Retinal pigment epithelial cell (primary cell): ENCODE data around the gene LRRC1.
"Not testable (repeated sequence)": the region's sequence is repeated elsewhere in the genome, so short reads cannot be mapped to it uniquely, and the experiment has no call there.

Source experiments
- DNase-seq: peaks from one replicate; pipeline ENCODE4 v3.0.0-alpha.2; 2010; ENCODE audit warnings: low read depth
- H3K4me3 ChIP-seq: 2 replicates; pipeline ENCODE4 v1.5.1; 2011; ENCODE audit warnings: mild to moderate bottlenecking, low read length, control low read depth, moderate library complexity
- TF ChIP-seq, protein P1 (sequence below): conservative IDR thresholded peaks from 2 replicates; pipeline ENCODE4 v1.5.1; 2011; ENCODE audit warnings: low read depth, low read length, control low read depth, inconsistent platforms

LRRC1 gene

DNA sequence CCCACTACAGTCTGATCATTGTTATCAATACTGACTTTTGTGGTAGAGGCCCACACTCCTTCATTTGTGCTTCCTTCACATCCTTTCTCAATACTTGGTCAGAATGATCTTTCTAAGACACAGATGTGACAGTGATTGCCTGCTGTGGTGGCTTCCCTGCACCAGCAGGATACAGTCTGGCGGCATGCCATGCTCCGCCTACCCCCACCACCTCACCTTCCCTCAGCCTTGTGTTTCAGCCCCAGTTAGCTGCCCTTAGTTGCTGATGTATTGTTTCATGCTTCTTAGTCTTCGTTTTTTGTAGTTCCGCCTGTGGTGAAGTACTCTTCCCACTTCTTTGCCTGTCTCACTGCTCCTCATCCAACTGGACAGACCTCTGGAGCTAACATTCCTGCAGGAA lies 10.9 kb downstream of the LRRC1 start:
- DNase-seq: no peak
- H3K4me3 ChIP-seq: no peak overlapping the region
- TF ChIP-seq, protein P1, sequence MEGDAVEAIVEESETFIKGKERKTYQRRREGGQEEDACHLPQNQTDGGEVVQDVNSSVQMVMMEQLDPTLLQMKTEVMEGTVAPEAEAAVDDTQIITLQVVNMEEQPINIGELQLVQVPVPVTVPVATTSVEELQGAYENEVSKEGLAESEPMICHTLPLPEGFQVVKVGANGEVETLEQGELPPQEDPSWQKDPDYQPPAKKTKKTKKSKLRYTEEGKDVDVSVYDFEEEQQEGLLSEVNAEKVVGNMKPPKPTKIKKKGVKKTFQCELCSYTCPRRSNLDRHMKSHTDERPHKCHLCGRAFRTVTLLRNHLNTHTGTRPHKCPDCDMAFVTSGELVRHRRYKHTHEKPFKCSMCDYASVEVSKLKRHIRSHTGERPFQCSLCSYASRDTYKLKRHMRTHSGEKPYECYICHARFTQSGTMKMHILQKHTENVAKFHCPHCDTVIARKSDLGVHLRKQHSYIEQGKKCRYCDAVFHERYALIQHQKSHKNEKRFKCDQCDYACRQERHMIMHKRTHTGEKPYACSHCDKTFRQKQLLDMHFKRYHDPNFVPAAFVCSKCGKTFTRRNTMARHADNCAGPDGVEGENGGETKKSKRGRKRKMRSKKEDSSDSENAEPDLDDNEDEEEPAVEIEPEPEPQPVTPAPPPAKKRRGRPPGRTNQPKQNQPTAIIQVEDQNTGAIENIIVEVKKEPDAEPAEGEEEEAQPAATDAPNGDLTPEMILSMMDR: no peak

DNA sequence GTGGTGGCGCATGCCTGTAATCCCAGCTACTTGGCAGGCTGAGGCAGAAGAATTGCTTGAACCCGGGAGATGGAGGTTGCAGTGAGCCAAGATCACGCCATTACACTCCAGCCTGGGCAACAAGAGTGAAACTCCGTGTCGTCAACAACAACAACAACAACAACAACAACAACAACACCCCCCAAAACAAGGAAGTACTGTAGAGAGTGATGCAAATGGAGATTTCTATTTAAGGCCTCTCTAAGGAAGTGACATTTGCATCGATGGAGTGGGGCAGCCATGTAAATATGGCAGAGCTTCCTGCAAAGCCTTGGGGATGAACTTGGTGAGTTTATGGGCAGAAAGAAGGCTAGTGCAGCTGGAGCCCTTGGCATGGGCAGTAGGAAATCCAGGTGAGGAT lies 12.8 kb downstream of the LRRC1 start:
- not testable (repeated sequence) for DNase-seq, H3K4me3 ChIP-seq

DNA sequence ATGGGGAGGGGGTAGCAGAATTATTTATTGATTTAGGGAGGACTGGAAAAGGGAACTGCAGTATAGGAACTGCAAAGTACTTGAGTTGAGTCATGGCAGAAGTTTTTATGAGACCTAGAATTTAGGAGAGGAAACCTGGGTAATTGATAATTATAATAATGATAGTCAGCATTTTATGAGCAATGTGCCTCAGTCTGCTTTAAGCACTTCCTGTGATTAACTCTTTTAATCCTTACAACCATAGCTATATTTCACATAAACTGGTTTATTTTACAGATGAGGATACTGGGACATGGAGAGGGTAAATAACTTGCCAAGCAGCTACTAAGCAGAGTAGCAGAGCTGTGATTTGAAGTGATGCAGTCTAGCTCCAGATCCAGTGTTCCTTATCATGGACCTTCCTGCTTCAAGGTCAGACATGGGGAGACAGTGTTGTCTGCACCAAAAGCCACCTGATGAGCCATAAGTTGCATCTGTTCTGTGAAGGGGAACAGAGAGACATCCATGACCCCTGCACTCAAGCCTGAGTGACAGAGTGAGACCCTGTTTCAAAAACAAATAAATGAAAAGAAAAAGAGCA lies 13.6 kb downstream of the LRRC1 start:
- no peak for DNase-seq
- H3K4me3 ChIP-seq: no peak overlapping the region
- TF ChIP-seq, protein P1: no peak

DNA sequence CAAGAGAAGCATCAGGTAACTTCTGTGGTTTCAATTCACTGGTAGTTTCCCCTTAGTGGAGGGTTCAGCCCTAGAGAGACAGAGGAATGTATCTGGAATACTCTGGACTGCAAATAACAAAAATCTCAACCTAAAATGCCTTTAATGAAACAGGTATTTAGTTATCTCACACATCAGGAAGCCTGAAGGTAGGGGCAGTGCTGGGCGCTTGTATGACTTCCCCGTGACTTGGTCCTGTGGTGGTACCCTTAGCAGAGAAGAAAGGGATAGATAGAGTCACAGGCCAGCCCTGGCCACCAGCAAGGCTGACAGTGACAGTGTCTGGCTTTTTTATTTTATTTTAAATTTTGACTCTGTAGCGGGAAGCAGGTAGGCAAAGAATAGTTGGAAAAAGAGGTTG lies 14.9 kb downstream of the LRRC1 start:
- no peak overlapping the region for H3K4me3 ChIP-seq
- TF ChIP-seq, protein P1: no peak
- no peak for DNase-seq

DNA sequence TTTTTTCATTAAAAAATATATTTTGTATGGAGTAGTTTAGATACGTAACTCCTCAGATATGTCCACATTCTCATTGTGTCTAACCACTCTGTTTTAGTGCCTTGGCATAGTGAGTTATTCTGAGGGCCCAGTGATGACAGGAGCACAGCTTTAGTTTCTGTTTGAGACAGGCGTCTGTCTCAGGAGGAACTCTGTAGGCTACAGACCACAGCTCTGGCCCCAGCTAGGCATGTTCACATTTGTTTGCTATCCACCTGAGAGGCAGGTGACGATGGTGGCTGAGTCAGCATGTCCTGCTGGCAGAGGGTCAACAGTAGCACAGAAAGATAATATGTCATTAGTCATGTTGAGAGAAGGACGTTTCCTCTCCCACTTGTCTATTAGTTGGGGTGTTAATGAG lies 16.3 kb downstream of the LRRC1 start:
- TF ChIP-seq, protein P1: no peak
- DNase-seq: no peak
- no peak overlapping the region for H3K4me3 ChIP-seq

DNA sequence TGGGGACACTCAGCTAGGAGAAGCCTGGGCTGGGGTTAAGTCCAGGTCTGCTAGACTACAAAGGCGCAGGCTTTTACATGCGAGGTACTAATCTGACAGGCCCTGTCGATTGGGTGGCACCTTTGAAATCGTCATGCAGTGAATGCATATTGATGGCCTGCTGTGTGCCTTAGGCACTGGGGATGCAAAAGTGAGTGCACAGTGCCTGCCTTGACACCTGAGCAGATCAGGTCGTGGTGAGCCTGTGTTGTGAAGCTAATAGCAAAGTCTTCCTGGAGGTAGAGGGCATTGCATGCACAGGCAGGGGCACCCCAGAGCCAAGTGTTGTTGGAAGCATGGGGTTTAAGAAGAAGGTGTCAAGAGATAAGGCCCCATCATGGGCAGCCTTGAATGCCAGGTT lies 16.9 kb downstream of the LRRC1 start:
- no peak for DNase-seq
- TF ChIP-seq, protein P1: no peak
- no peak overlapping the region for H3K4me3 ChIP-seq

DNA sequence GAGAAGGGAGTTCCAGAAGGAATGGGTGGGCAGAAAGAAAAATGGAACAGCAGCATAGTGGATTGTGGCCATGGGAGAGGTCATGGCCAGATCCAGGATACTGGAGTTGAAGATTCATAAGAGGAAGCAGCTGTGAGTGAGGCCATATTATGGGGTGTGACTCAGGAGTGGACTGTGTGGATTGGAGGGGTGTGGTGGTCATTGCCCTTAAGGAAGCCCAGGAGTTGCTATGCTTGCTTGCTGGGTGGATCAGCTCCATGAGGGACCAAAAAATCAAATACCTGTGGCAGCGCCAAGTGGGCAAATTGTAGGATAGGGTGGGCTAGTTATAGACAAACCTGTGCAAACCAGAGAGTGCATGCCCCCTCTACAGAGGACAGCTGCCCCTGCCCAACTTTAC lies 18.3 kb downstream of the LRRC1 start:
- TF ChIP-seq, protein P1: no peak
- no peak overlapping the region for H3K4me3 ChIP-seq
- no peak for DNase-seq

DNA sequence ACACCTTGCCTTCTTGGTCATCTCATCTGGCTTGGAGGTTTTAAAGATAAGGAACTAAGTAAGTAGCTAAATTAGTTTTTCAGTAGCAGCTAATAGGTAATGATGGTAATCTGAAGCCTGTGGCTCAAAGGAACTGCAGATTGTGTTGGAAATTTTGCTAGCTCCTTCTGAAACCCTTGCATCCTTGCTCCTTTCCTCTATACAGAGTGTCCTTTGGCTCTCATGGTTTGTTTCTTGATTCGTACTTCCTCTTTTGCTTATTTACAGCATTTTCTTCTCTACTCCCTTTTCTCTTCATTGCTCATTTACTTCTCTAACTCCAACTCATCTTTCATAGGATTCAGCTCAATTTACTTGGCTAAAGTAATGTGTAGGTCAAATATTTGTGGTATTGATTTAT lies 19.0 kb downstream of the LRRC1 start:
- TF ChIP-seq, protein P1: no peak
- H3K4me3 ChIP-seq: no peak overlapping the region
- no peak for DNase-seq
